Chondrocyte (in vitro differentiated cells): ENCODE results near the gene RNASEH1. TPM values are rescaled to one million over a fixed set of nuclear protein-coding genes. Genes with fewer than 3 reads are reported as not detected.

Experiments used
- DNase-seq: peaks from one replicate; pipeline ENCODE4 v3.0.0; 2021; ENCODE audit warnings: mixed read lengths, low spot score
- H3K27ac Mint-ChIP-seq: one replicate; pipeline ENCODE4 v1.8.0; 2021; ENCODE audit warnings: mild to moderate bottlenecking, moderate library complexity, mixed read lengths; ENCODE audit not compliant: unreplicated experiment
- H3K27me3 Mint-ChIP-seq: 2 replicates; pipeline ENCODE4 v1.8.0; 2021; ENCODE audit warnings: low read depth, mixed read lengths
- H3K36me3 Mint-ChIP-seq: 2 replicates; pipeline ENCODE4 v1.8.0; 2021; ENCODE audit warnings: low read depth, mixed read lengths
- H3K4me1 Mint-ChIP-seq: 2 replicates; pipeline ENCODE4 v1.8.0; 2021; ENCODE audit warnings: low read depth, mild to moderate bottlenecking, mixed read lengths
- H3K4me3 Mint-ChIP-seq: one replicate; pipeline ENCODE4 v1.8.0; 2021; ENCODE audit warnings: mild to moderate bottlenecking, moderate library complexity, mixed read lengths; ENCODE audit not compliant: unreplicated experiment
- H3K9me3 Mint-ChIP-seq: 2 replicates; pipeline ENCODE4 v1.8.0; 2021; ENCODE audit warnings: low read depth, mixed read lengths
- CTCF ChIP-seq: fragments of 200-600 bp; sonication (generic); IDR thresholded peaks from 2 replicates; pipeline ENCODE4 v1.5.0; 2021; ENCODE audit warnings: antibody characterized with exemption, mild to moderate bottlenecking, moderate library complexity
- total RNA-seq: library from RNA; stranded (reverse); gene quantifications from 3 replicates; pipeline ENCODE4 v1.2.1, GENCODE V29; 2021

The RNASEH1 gene
- total RNA-seq, 1 donor from 2014 or later, result 28.9 TPM

DNA sequence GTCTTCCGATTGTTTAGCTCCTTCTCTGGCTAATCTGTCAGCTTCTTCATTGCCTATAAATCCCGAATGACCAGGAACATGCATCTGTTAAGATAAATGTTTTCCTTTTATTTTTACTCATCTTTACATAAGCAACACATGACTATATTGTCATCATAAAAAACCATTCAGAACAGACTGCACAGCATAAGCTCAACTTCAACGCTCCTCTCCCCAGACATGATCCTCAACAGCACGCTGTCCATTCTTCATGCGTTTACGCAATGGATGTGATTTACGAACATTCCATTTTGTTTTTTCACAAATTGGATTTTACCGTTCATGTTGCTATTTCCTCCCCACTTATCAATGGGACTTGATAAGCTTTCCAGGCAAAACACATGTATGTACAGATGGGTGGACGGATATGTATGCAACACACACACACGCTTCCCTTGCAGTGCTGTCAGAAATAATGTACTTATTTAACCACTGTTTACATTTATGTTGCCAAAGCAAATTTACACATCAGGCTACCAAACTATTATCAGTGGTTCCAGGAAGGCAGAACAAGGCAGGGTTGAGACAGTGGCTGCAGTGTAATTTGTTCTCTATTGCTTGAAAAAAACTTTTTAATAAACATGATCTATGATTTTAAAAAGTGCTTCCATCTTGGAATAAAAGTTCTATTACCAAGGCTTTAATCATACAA, 12.2 kb downstream of the RNASEH1 start:
- TF ChIP-seq CTCF, result no peak
- no peaks in the 10 kb centered on the region for H3K9me3 Mint-ChIP-seq
- H3K36me3 Mint-ChIP-seq, result peaks cover 44% of the 10 kb centered on the region
- H3K4me3 Mint-ChIP-seq, result no peak overlapping the region
- H3K27ac Mint-ChIP-seq, result no peak overlapping the region
- H3K4me1 Mint-ChIP-seq, result no peaks in the 10 kb centered on the region
- DNase-seq, result no peak
- H3K27me3 Mint-ChIP-seq, result no peaks in the 10 kb centered on the region

- DNase-seq, result no peak
- no peaks in the 10 kb centered on the region for H3K27me3 Mint-ChIP-seq
- H3K4me3 Mint-ChIP-seq, result no peak overlapping the region
- no peaks in the 10 kb centered on the region for H3K4me1 Mint-ChIP-seq
- H3K9me3 Mint-ChIP-seq, result no peaks in the 10 kb centered on the region
- H3K36me3 Mint-ChIP-seq, result peaks cover 29% of the 10 kb centered on the region
- TF ChIP-seq CTCF, result no peak
- no peak overlapping the region for H3K27ac Mint-ChIP-seq
Observed at GRCh38 chr2:3543023-3543683, 15.0 kb downstream of the RNASEH1 start.

DNA sequence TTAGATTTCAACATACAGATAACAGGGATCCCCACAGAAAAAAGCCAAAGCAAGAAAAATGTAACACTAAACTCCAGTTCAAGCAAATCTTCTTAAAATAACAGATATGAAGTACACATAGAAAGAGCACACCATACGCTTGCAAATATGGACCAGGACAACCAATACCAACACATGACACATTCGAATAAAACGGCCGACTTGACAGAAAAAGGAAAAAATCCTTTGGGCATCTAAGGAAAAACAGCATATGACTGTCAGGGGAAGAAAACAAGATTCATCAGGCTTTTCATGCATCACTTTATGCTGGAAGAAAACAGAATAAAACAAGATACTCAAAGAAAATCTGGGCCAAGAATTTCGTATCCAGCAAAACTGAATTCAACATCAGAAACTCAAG, 16.0 kb downstream of the RNASEH1 start:
- Mint-ChIP-seq H3K4me3 (no peak overlapping the region), H3K4me1 (peaks cover under 1% of the 10 kb centered on the region), H3K27ac (peak overlapping the region; percentile 3), H3K36me3 (peaks cover 24% of the 10 kb centered on the region), H3K27me3 (no peaks in the 10 kb centered on the region), H3K9me3 (no peaks in the 10 kb centered on the region)
- TF ChIP-seq CTCF, result no peak
- no peak for DNase-seq

GRCh38 chr2:3539836-3540235, 18.3 kb downstream of the RNASEH1 start:
- H3K9me3 Mint-ChIP-seq, result no peaks in the 10 kb centered on the region
- DNase-seq, result no peak
- peaks cover 17% of the 10 kb centered on the region for H3K36me3 Mint-ChIP-seq
- TF ChIP-seq CTCF, result no peak
- no peaks in the 10 kb centered on the region for H3K27me3 Mint-ChIP-seq
- H3K27ac Mint-ChIP-seq, result no peak overlapping the region
- H3K4me1 Mint-ChIP-seq, result peaks cover 21% of the 10 kb centered on the region
- no peak overlapping the region for H3K4me3 Mint-ChIP-seq

GRCh38 chr2:3536682-3537632, 21.2 kb downstream of the RNASEH1 start:
- peaks cover 7% of the 10 kb centered on the region for H3K36me3 Mint-ChIP-seq
- H3K27me3 Mint-ChIP-seq, result no peaks in the 10 kb centered on the region
- peak; percentile 77 for TF ChIP-seq CTCF
- peaks cover 22% of the 10 kb centered on the region for H3K4me1 Mint-ChIP-seq
- DNase-seq, result no peak
- peak overlapping the region; percentile 82 for H3K4me3 Mint-ChIP-seq
- no peaks in the 10 kb centered on the region for H3K9me3 Mint-ChIP-seq
- peak overlapping the region; percentile 100 for H3K27ac Mint-ChIP-seq
